GM18909 (cell line): Measurements from ENCODE around the gene GNA15.

Experiments
- ATAC-seq: cut with Tn5 transposase; IDR thresholded peaks from one replicate; pipeline ENCODE4 v1.9.1; 2021; ENCODE audit warnings: mild to moderate bottlenecking; ENCODE audit not compliant: unreplicated experiment, poor library complexity

The GNA15 gene

DNA sequence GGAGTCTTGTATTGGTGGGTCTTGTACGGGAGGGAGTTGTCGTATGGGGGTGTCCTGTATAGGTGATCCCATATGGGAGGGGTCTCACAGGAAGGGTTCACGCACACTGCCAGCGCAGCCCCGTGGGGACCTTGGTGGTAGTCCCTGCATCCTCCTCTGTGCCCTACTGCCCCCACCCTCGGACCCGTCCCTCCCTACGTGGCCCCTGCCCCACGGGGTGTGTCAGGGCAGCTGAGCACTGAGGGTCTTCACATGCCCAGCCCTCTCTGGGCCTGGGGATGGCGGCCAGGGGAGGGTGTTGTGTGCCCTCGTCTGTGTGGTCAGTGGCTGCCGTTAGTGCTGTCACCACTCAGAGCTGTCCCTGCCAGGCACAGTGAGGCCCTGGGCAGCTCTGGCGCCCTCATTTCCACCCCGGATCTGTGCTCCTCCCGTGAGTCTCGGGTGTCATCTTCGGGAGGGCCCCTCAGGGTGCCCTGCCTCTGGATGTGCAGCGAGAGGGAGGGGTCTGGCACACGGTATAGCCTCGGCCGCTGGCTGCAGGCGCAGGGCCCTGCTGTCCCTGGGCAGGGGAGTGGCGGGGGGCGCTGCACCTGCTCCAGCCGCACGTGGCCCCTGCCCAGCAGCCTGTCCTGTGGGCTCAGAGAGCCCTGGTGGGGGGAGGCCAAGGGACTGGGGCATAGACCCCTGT, 16.0 kb upstream of the GNA15 start:
- no peak for ATAC-seq

GRCh38 chr19:3120611-3121276, 15.1 kb upstream of the GNA15 start:
- ATAC-seq: no peak

GRCh38 chr19:3121396-3121795, 14.4 kb upstream of the GNA15 start:
- no peak for ATAC-seq

GRCh38 chr19:3121821-3122511, 13.9 kb upstream of the GNA15 start:
- ATAC-seq: no peak

GRCh38 chr19:3122512-3122870, 13.3 kb upstream of the GNA15 start:
- no peak for ATAC-seq

GRCh38 chr19:3123088-3123721, 12.6 kb upstream of the GNA15 start:
- ATAC-seq: no peak

GRCh38 chr19:3123956-3124355, 11.9 kb upstream of the GNA15 start:
- ATAC-seq: no peak

GRCh38 chr19:3124630-3125029, 11.2 kb upstream of the GNA15 start:
- ATAC-seq: no peak

GRCh38 chr19:3125900-3126524, 9.8 kb upstream of the GNA15 start:
- ATAC-seq: no peak

- no peak for ATAC-seq
These were observed 6.7 kb upstream of the GNA15 start for GRCh38 chr19:3129112-3129511.

DNA sequence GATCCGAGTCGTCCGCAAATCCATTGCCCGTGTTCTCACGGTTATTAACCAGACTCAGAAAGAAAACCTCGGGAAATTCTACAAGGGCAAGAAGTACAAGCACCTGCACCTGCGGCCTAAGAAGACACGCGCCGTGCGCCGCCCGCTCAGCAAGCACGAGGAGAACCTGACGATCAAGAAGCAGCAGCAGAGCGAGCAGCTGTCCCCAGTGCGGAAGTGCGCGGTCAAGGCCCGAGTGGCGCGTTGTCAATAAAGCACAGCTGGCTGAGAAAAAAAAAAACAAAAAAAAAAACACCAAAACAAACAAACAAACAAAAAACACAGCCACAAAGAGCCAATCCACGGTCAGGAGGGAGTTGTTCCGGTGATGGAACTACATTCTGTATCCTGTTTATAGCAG, 4.7 kb upstream of the GNA15 start:
- ATAC-seq: no peak

GRCh38 chr19:3132971-3133792, 2.7 kb upstream of the GNA15 start:
- peak; percentile 67 for ATAC-seq

DNA sequence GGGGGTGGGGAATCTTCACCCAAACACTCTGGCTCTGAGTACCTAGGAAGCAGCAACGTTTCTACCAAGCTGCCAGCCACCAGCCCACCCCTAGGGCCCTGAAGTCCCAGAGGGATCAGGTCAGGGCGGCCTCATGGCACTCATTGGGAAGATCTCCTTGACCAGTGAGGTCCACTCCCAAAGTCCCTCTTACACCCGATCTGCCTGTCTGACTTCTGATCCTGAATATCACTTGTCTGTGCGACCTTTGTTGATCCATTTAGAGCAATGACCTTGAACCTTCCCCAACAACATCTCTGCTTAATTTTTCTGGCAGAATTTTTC, 2.1 kb upstream of the GNA15 start:
- peak; percentile 4 for ATAC-seq

GRCh38 chr19:3136684-3137055, 837 bp downstream of the GNA15 start:
- no peak for ATAC-seq

- no peak for ATAC-seq
These were observed 1.3 kb downstream of the GNA15 start for GRCh38 chr19:3137119-3137518.

GRCh38 chr19:3138268-3138667, 2.4 kb downstream of the GNA15 start:
- ATAC-seq: no peak

DNA sequence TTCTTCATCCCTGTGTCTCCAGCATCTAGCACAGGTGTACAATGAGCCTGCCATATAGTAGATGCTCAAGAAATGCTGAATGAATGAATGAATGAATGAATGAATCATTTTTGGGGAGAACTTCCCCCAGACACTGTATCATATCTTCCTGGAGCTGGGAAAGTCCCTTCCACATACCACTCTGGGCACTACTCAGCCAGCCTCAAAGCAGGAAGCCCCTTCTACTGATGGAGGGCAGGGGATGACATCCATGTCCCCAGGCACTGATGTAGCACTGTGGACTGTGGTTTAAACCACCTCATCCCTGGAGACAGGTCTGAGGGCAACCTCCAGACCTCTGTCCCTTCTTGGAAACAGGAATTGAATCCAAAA, 4.8 kb downstream of the GNA15 start:
- no peak for ATAC-seq

DNA sequence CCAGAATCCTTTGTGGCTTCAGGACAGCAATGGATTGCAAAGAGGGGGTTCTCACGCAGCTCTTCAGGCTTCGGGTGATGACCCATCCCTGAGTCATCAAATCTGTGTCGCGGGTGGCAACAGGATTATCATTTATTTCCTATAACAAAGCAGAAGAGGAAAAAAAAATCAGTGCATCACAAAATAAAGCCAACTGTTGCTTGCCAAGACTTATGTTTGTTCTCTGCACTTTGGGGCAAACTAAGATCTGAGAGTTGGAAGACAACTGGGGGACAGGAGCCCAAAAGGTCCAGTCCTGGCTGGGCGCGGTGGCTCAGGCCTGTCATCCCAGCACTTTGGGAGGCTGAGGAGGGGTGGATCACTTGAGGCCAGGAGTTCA, 6.4 kb downstream of the GNA15 start:
- ATAC-seq: no peak

DNA sequence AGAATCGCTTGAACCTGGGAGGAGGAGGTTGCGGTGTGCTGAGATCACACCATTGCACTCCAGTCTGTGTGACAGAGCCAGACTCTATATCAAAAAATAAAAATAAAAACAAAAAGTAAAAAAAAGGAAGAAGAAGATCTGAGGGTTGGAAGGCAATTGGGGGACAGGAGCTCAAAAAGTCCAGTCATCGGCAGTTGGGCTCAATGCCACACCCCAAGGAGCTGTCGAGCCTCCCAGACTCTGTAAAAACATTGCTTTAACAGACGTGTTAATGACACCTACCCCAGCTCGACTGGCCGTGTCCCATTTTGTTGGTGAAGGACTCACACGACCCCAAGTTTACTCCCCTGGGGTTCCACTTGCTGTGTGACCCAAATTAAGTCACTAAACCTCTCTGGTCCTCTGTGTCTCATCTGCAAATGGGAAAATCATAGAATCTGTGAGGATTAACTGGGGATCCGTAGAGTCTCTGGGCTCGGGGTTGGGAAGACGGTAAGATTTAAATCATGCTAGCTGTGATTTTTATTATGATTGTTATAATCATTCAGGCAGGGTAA, 7.0 kb downstream of the GNA15 start:
- ATAC-seq: no peak
